ENCODE data around the gene SYT15.
"Not testable (repeated sequence)": the region's sequence is repeated elsewhere in the genome, so short reads cannot be mapped to it uniquely, and the experiment has no call there.

SYT15 gene

DNA sequence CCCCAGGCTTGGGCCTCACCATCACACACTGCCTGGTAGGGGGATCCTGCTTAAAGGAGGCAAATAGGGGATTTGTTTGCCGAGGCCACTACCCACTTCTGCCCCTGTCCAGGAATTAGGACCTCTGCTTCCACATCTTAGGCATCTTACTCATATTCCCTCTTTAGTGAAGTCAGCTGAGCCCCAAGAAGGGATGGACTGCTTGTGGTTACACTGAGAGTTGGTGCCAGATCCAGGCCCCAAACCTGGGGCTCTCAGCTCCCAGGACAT, 20.9 kb upstream of the SYT15 start:
- H3K9me3 ChIP-seq (ENCODE audit: control insufficient read depth in 1 of 2, low read length in 2 of 2) = no peaks in the 10 kb centered on the region
- no peak overlapping the region for H3K27ac ChIP-seq (ENCODE audit: low read depth, low read length)

DNA sequence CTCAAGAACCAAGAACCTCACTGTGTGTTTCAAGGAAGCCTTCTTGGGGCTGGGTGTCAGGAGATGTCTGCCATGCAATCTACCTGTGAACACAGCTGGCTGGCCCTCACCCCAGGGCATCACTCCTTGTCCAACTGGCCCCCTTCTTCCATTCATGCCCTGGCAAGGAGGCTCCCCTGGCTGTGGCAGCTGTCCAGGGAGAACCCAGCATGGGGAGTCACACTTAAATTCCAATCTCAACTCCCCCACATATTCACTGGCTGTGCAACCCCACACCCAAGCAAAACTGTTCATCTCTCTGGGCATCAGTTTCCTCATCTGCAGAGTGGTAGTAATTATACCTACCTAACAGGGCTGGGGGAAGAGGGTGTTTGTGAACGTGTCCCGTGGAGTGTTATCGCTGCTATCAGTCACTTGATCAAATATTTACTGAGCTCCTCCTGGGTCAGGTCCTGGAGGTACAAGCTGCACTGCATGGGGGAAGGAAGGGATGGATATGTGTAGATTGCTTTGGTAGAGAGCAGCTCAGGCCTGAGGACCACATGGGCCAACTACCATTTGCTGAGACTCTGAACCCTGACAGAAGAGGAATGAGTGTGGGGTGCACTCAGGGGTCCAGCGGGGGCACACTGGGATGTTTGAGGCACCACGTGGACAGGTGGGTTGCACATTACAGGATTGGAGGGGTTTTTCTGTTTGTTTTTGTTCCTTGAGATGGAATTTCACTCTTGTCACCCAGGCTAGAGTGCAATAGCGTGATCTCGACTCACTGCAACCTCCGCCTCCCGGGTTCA, 20.3 kb upstream of the SYT15 start:
- Histone ChIP-seq H3K27ac (ENCODE audit: low read depth, low read length) (no peak overlapping the region), H3K36me3 (ENCODE audit: control insufficient read depth in 1 of 2, insufficient read depth in 2 of 2, low read length in 2 of 2) (no peaks in the 10 kb centered on the region), H3K9ac (ENCODE audit: low read depth in 1 of 2, low read length in 2 of 2) (no peak overlapping the region), H3K4me1 (ENCODE audit: control insufficient read depth in 1 of 2, insufficient read depth in 2 of 2, low read length in 2 of 2) (peaks cover 5 to 11% of the 10 kb centered on the region in 2 donors), H3K27me3 (ENCODE audit: control insufficient read depth in 1 of 2, insufficient read depth in 2 of 2, low read length in 2 of 2) (peaks cover 35 to 36% of the 10 kb centered on the region in 2 donors), H3K4me3 (ENCODE audit: low read depth in 1 of 2, low read length in 2 of 2) (no peak overlapping the region), H3K9me3 (ENCODE audit: control insufficient read depth in 1 of 2, low read length in 2 of 2) (no peaks in the 10 kb centered on the region)

More for the DNA sequence above, 20.9 kb upstream of the SYT15 start:
- Histone ChIP-seq H3K4me1 (ENCODE audit: control insufficient read depth in 1 of 2, insufficient read depth in 2 of 2, low read length in 2 of 2) (peaks cover 7 to 15% of the 10 kb centered on the region in 2 donors), H3K9ac (ENCODE audit: low read depth in 1 of 2, low read length in 2 of 2) (no peak overlapping the region), H3K27me3 (ENCODE audit: control insufficient read depth in 1 of 2, insufficient read depth in 2 of 2, low read length in 2 of 2) (peaks cover 35 to 39% of the 10 kb centered on the region in 2 donors), H3K36me3 (ENCODE audit: control insufficient read depth in 1 of 2, insufficient read depth in 2 of 2, low read length in 2 of 2) (no peaks in the 10 kb centered on the region), H3K4me3 (ENCODE audit: low read depth in 1 of 2, low read length in 2 of 2) (no peak overlapping the region)

DNA sequence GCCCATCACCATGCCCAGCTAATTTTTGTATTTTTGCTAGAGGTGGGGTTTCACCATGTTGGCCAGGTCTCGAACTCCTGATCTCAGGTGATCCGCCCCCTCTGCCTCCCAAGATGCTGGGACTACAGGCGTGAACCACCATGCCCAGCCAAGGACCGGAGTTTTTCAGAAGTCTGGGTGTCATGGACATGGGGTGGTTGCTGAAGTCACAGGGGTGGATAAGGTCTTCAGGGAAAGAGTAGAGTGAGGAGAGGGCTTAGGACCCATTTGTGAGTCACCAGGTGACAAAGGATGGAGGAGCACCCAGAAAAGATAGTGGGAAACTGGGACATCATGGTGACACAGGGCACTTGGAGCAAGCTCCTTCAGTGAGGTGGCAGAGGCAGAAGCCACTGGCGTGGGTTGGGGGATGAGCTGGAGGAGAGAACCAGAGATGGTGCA, 19.7 kb upstream of the SYT15 start:
- H3K9me3 ChIP-seq (ENCODE audit: control insufficient read depth in 1 of 2, low read length in 2 of 2) = no peaks in the 10 kb centered on the region

DNA sequence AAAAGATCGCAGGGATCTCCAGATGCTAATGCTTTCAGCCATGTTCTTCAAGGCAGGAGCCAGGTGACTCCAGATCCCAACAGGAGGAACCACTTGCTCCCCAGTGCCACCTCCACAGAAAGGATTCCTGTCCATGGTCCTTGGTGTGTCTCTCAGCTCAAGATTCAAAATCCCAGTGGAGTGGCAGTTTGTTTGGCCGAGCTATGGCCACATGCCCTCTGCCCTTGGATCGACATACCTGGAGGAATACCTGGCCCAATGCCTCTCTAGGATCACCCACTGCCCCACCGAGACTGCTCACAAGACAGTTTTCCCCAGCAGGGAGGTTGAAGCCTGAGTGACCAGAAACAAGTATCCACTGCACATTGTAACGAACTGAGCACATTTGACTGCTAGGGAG, 18.5 kb upstream of the SYT15 start:
- Histone ChIP-seq H3K4me1 (ENCODE audit: control insufficient read depth in 1 of 2, insufficient read depth in 2 of 2, low read length in 2 of 2) (peaks cover 3 to 8% of the 10 kb centered on the region in 2 donors), H3K36me3 (ENCODE audit: control insufficient read depth in 1 of 2, insufficient read depth in 2 of 2, low read length in 2 of 2) (no peaks in the 10 kb centered on the region), H3K27me3 (ENCODE audit: control insufficient read depth in 1 of 2, insufficient read depth in 2 of 2, low read length in 2 of 2) (peaks cover 29 to 32% of the 10 kb centered on the region in 2 donors), H3K4me3 (ENCODE audit: low read depth in 1 of 2, low read length in 2 of 2) (no peak overlapping the region), H3K27ac (ENCODE audit: low read depth, low read length) (no peak overlapping the region), H3K9me3 (ENCODE audit: control insufficient read depth in 1 of 2, low read length in 2 of 2) (no peaks in the 10 kb centered on the region), H3K9ac (ENCODE audit: low read depth in 1 of 2, low read length in 2 of 2) (no peak overlapping the region)

More for the DNA sequence above, 19.7 kb upstream of the SYT15 start:
- Histone ChIP-seq H3K4me3 (ENCODE audit: low read depth in 1 of 2, low read length in 2 of 2) (no peak overlapping the region), H3K9ac (ENCODE audit: low read depth in 1 of 2, low read length in 2 of 2) (no peak overlapping the region), H3K4me1 (ENCODE audit: control insufficient read depth in 1 of 2, insufficient read depth in 2 of 2, low read length in 2 of 2) (peaks cover 5 to 11% of the 10 kb centered on the region in 2 donors), H3K36me3 (ENCODE audit: control insufficient read depth in 1 of 2, insufficient read depth in 2 of 2, low read length in 2 of 2) (no peaks in the 10 kb centered on the region), H3K27ac (ENCODE audit: low read depth, low read length) (no peak overlapping the region), H3K27me3 (ENCODE audit: control insufficient read depth in 1 of 2, insufficient read depth in 2 of 2, low read length in 2 of 2) (peaks cover 32 to 35% of the 10 kb centered on the region in 2 donors)

DNA sequence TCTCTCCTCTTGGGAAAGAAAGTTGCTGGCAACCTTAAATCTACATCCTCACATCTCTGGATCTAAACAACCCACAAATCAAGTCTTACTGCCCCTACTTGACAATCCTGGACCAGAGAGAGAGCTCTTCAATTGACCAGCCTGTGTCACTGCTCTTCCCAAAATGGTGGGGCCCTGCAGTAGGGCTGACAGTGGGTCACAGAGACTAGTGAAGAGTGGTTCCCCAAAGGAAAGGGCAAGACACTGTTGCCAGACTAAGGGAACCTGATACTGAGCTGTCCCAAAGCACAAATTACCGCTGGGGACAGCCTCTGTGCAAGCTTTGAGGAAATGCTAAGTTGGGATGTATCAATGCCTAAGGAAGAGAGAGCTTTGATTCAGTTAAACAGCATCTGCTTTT, 18.0 kb upstream of the SYT15 start:
- Histone ChIP-seq H3K36me3 (ENCODE audit: control insufficient read depth in 1 of 2, insufficient read depth in 2 of 2, low read length in 2 of 2) (no peaks in the 10 kb centered on the region), H3K9ac (ENCODE audit: low read depth in 1 of 2, low read length in 2 of 2) (no peak overlapping the region), H3K9me3 (ENCODE audit: control insufficient read depth in 1 of 2, low read length in 2 of 2) (no peaks in the 10 kb centered on the region), H3K4me3 (ENCODE audit: low read depth in 1 of 2, low read length in 2 of 2) (no peak overlapping the region), H3K4me1 (ENCODE audit: control insufficient read depth in 1 of 2, insufficient read depth in 2 of 2, low read length in 2 of 2) (peaks cover 0 to 3% of the 10 kb centered on the region in 2 donors), H3K27me3 (ENCODE audit: control insufficient read depth in 1 of 2, insufficient read depth in 2 of 2, low read length in 2 of 2) (peaks cover 24 to 29% of the 10 kb centered on the region in 2 donors), H3K27ac (ENCODE audit: low read depth, low read length) (no peak overlapping the region)

DNA sequence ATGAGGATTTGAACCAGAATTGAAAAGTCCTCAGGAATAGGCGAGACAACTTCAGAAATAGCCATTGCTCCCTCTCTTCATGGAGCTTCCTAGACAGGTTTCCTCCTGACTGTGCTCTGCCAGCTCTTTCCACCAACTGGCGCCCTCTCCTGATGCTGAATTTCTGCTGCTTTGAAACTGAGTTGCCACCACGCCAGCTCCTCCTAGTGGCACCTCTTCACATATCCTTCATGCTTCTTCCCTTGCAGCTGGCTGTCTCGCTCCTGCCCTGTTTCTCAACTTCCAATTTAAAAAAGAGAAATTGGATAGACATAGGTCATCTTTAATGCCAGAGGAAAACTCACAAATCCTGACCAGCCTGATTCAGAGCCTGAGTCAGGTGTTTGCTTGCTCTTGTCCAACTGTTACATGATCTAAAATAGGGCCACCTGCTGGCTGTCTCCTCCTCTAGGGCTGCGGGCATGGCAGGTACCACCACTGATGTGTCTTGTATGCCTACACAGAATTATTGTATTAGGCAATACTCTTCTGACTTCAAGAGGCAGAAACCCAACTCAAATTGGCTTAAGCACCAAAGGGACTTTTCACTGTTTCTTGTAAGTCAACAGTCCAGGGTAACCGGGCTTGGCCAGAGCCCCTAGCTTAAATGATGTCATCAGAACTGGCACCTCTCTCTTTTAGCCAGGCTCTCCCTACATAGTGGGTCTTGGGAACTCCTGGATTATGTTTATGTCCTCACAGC, 13.2 kb upstream of the SYT15 start:
- H3K27me3 ChIP-seq (ENCODE audit: control insufficient read depth in 1 of 2, insufficient read depth in 2 of 2, low read length in 2 of 2); H3K27ac ChIP-seq (ENCODE audit: low read depth, low read length); H3K9me3 ChIP-seq (ENCODE audit: control insufficient read depth in 1 of 2, low read length in 2 of 2); H3K9ac ChIP-seq (ENCODE audit: low read depth in 1 of 2, low read length in 2 of 2); H3K36me3 ChIP-seq (ENCODE audit: control insufficient read depth in 1 of 2, insufficient read depth in 2 of 2, low read length in 2 of 2); H3K4me1 ChIP-seq (ENCODE audit: control insufficient read depth in 1 of 2, insufficient read depth in 2 of 2, low read length in 2 of 2); H3K4me3 ChIP-seq (ENCODE audit: low read depth in 1 of 2, low read length in 2 of 2): not testable (repeated sequence)

DNA sequence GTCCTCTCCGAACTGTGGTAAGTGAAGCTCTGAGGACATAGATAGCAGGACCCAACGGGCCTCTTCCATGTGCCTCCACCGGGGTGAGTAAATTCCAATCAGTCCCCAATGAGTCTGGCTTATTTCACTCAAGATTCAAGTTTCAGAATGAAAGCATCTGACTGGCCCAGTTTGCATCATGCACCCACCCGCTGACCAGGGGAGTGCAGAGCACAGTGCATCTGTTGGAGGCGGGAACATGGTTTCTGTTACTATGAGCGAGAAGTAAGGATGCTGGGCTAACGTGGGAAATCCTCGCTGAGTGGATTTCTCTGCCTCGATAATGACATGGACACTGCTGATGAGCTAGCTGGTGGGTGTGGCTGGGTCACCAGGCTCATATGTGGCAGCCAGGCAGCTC, 11.8 kb upstream of the SYT15 start:
- H3K9me3 ChIP-seq (ENCODE audit: control insufficient read depth in 1 of 2, low read length in 2 of 2); H3K27me3 ChIP-seq (ENCODE audit: control insufficient read depth in 1 of 2, insufficient read depth in 2 of 2, low read length in 2 of 2); H3K27ac ChIP-seq (ENCODE audit: low read depth, low read length); H3K9ac ChIP-seq (ENCODE audit: low read depth in 1 of 2, low read length in 2 of 2); H3K4me1 ChIP-seq (ENCODE audit: control insufficient read depth in 1 of 2, insufficient read depth in 2 of 2, low read length in 2 of 2); H3K36me3 ChIP-seq (ENCODE audit: control insufficient read depth in 1 of 2, insufficient read depth in 2 of 2, low read length in 2 of 2); H3K4me3 ChIP-seq (ENCODE audit: low read depth in 1 of 2, low read length in 2 of 2): not testable (repeated sequence)

DNA sequence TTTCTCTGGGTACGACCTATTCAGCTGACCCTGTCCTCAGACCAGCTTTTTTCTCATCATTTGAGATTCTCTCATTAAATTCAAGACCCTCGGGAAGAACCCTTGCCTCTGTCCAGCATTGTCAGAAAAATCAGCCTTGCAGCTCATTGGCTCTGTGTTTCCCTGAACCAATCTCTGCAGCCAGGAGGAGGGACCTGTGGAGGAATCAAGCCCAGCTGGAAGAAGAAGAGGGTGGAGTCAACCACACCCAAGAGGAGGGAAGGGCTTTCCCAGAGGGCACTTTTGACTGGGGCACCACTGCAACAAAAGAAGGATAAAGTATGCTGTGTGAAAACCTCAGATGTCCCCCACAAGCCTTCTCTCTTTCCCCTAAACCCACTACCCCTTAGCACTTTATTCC, 8.3 kb upstream of the SYT15 start:
- not testable (repeated sequence) for H3K27ac ChIP-seq (ENCODE audit: low read depth, low read length); H3K4me3 ChIP-seq (ENCODE audit: low read depth in 1 of 2, low read length in 2 of 2)

DNA sequence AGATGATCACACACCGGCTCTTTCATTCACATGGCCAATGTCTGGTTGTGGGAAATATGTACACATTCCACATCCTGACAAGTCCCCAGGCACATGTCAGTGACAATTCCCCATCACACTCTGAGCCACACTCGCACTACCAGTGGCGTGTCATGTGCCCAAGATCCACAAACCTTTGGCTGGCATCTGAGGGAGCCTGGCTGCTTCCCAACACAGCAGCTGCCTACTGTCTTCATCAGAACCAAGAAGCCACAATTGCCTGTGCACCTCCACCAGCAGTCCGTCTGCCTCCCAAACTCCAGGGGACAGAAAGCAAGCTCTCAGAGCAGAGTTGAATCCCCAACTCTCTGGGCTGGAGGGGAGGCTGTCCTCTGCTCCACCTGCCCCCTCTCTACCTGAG, 6.2 kb upstream of the SYT15 start:
- not testable (repeated sequence) for H3K9me3 ChIP-seq (ENCODE audit: control insufficient read depth in 1 of 2, low read length in 2 of 2); H3K9ac ChIP-seq (ENCODE audit: low read depth in 1 of 2, low read length in 2 of 2); H3K27ac ChIP-seq (ENCODE audit: low read depth, low read length); H3K4me1 ChIP-seq (ENCODE audit: control insufficient read depth in 1 of 2, insufficient read depth in 2 of 2, low read length in 2 of 2); H3K27me3 ChIP-seq (ENCODE audit: control insufficient read depth in 1 of 2, insufficient read depth in 2 of 2, low read length in 2 of 2); H3K36me3 ChIP-seq (ENCODE audit: control insufficient read depth in 1 of 2, insufficient read depth in 2 of 2, low read length in 2 of 2); H3K4me3 ChIP-seq (ENCODE audit: low read depth in 1 of 2, low read length in 2 of 2)

More for the DNA sequence above, 8.3 kb upstream of the SYT15 start:
- H3K9me3 ChIP-seq (ENCODE audit: control insufficient read depth in 1 of 2, low read length in 2 of 2); H3K9ac ChIP-seq (ENCODE audit: low read depth in 1 of 2, low read length in 2 of 2); H3K36me3 ChIP-seq (ENCODE audit: control insufficient read depth in 1 of 2, insufficient read depth in 2 of 2, low read length in 2 of 2); H3K27me3 ChIP-seq (ENCODE audit: control insufficient read depth in 1 of 2, insufficient read depth in 2 of 2, low read length in 2 of 2); H3K4me1 ChIP-seq (ENCODE audit: control insufficient read depth in 1 of 2, insufficient read depth in 2 of 2, low read length in 2 of 2): not testable (repeated sequence)

DNA sequence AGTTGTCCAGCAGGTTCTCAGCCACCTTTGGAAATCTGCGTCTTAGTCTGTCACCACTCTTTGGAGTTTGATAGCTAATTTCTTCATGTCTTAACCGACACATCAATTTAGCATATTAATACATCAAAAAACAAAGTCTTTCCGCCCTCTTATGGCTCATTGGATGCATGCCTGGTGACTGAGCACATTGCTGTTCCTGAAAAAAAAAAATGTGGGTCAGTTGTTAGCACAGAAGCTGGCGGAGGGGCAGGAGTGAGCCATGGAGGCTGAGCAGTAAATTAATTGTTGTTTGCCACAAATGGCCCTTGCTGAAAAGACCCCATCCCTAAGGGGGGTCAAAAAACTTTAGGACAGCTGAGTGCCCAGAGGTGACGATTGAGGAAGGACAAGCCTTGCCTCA, 5.6 kb upstream of the SYT15 start:
- not testable (repeated sequence) for H3K36me3 ChIP-seq (ENCODE audit: control insufficient read depth in 1 of 2, insufficient read depth in 2 of 2, low read length in 2 of 2); H3K9ac ChIP-seq (ENCODE audit: low read depth in 1 of 2, low read length in 2 of 2); H3K4me3 ChIP-seq (ENCODE audit: low read depth in 1 of 2, low read length in 2 of 2); H3K27me3 ChIP-seq (ENCODE audit: control insufficient read depth in 1 of 2, insufficient read depth in 2 of 2, low read length in 2 of 2); H3K4me1 ChIP-seq (ENCODE audit: control insufficient read depth in 1 of 2, insufficient read depth in 2 of 2, low read length in 2 of 2); H3K9me3 ChIP-seq (ENCODE audit: control insufficient read depth in 1 of 2, low read length in 2 of 2); H3K27ac ChIP-seq (ENCODE audit: low read depth, low read length)
